Nephron progenitor cell (in vitro differentiated cells): ENCODE results near the gene CTXND1.

ENCODE experiments used
- DNase-seq: peaks from one replicate; pipeline ENCODE4 v3.0.0; 2021
- H3K27ac Mint-ChIP-seq: 2 replicates; pipeline ENCODE4 v1.8.0; 2021; ENCODE audit warnings: mild to moderate bottlenecking, moderate library complexity, mixed read lengths
- H3K27me3 Mint-ChIP-seq: 2 replicates; pipeline ENCODE4 v1.8.0; 2021; ENCODE audit warnings: mild to moderate bottlenecking, low read depth, mixed read lengths; ENCODE audit not compliant: poor library complexity
- H3K36me3 Mint-ChIP-seq: 2 replicates; pipeline ENCODE4 v1.8.0; 2021; ENCODE audit warnings: low read depth, mixed read lengths
- H3K4me1 Mint-ChIP-seq: 2 replicates; pipeline ENCODE4 v1.8.0; 2021; ENCODE audit warnings: mixed read lengths
- H3K4me3 Mint-ChIP-seq: 2 replicates; pipeline ENCODE4 v1.8.0; 2021; ENCODE audit warnings: mild to moderate bottlenecking, moderate library complexity, mixed read lengths
- H3K9me3 Mint-ChIP-seq: 2 replicates; pipeline ENCODE4 v1.8.0; 2021; ENCODE audit warnings: mild to moderate bottlenecking, moderate library complexity, mixed read lengths
- TF ChIP-seq, protein P1 (sequence below): fragments of 200-600 bp; sonication (generic); IDR thresholded peaks from 2 replicates; pipeline ENCODE4 v1.5.0; 2021; ENCODE audit warnings: antibody characterized with exemption

The CTXND1 gene

GRCh38 chr15:80242132-80242769 lies 9.8 kb downstream of the CTXND1 start:
- peak; percentile 20 for DNase-seq
- H3K4me1 Mint-ChIP-seq, result peaks cover 18% of the 10 kb centered on the region
- H3K27ac Mint-ChIP-seq, result no peak overlapping the region
- no peak overlapping the region for H3K4me3 Mint-ChIP-seq
- H3K27me3 Mint-ChIP-seq, result peaks cover 38% of the 10 kb centered on the region
- TF ChIP-seq, protein P1, sequence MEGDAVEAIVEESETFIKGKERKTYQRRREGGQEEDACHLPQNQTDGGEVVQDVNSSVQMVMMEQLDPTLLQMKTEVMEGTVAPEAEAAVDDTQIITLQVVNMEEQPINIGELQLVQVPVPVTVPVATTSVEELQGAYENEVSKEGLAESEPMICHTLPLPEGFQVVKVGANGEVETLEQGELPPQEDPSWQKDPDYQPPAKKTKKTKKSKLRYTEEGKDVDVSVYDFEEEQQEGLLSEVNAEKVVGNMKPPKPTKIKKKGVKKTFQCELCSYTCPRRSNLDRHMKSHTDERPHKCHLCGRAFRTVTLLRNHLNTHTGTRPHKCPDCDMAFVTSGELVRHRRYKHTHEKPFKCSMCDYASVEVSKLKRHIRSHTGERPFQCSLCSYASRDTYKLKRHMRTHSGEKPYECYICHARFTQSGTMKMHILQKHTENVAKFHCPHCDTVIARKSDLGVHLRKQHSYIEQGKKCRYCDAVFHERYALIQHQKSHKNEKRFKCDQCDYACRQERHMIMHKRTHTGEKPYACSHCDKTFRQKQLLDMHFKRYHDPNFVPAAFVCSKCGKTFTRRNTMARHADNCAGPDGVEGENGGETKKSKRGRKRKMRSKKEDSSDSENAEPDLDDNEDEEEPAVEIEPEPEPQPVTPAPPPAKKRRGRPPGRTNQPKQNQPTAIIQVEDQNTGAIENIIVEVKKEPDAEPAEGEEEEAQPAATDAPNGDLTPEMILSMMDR, result peak; percentile 60
- no peaks in the 10 kb centered on the region for H3K9me3 Mint-ChIP-seq
- H3K36me3 Mint-ChIP-seq, result no peaks in the 10 kb centered on the region

DNA sequence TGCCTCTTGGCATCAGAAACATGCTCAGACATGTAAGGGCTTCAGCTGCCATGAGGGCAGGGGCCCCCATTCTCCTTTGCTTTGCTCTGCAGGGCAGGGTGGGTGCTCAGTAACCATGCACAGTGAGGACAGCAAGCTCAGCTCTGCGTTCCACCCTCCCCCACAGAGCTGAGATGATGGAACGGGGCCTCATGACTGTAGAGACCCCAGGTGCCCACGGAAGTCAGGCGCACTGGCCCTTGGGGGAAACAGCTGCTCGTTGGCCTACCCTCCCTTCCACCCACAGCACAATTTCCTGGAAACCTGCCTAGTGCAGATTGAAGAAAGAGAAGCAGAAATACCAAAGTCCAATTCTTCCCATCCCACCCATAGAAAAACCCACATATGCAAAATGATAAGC lies 10.5 kb downstream of the CTXND1 start:
- Mint-ChIP-seq H3K27ac (no peak overlapping the region), H3K27me3 (peaks cover 31% of the 10 kb centered on the region), H3K4me3 (no peak overlapping the region), H3K36me3 (no peaks in the 10 kb centered on the region), H3K9me3 (no peaks in the 10 kb centered on the region), H3K4me1 (peaks cover 14% of the 10 kb centered on the region)
- TF ChIP-seq, protein P1, result no peak
- no peak for DNase-seq

- Mint-ChIP-seq H3K36me3 (no peaks in the 10 kb centered on the region), H3K27me3 (peaks cover 30% of the 10 kb centered on the region), H3K9me3 (no peaks in the 10 kb centered on the region), H3K27ac (no peak overlapping the region), H3K4me1 (peaks cover 14% of the 10 kb centered on the region), H3K4me3 (no peak overlapping the region)
- TF ChIP-seq, protein P1, result no peak
- no peak for DNase-seq
Observed at GRCh38 chr15:80240276-80240675, 11.7 kb downstream of the CTXND1 start.

DNA sequence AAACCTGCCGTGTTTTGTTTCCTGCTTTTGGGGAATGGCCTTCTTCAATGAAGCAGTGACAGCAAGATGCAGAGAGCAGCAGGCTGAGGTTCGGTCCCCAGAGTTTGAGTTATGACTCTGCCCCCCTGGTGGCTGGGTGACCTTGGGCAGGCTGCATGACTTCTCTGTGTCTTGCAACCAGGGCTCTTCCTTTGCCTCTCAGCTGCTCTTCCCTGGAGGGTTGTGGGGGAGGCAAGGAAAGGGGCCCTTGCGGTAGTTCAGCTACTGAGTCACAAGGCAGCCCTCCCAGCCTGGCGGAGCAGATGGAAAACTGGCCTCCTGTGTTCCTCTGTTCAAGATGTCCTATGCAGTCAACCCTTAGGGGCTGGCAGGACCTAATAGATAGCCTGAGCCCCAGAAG lies 17.1 kb downstream of the CTXND1 start:
- Mint-ChIP-seq H3K4me3 (no peak overlapping the region), H3K27me3 (peaks cover 25% of the 10 kb centered on the region), H3K36me3 (no peaks in the 10 kb centered on the region), H3K27ac (no peak overlapping the region), H3K9me3 (no peaks in the 10 kb centered on the region), H3K4me1 (peaks cover 35% of the 10 kb centered on the region)
- DNase-seq, result peak; percentile 39
- TF ChIP-seq, protein P1, result peak; percentile 38

- peak overlapping the region; percentile 57 for H3K4me3 Mint-ChIP-seq
- H3K27ac Mint-ChIP-seq, result peak overlapping the region; percentile 96
- H3K27me3 Mint-ChIP-seq, result peaks cover 29% of the 10 kb centered on the region
Observed at GRCh38 chr15:80233581-80233980, 18.4 kb downstream of the CTXND1 start.

More at GRCh38 chr15:80233581-80233980, 18.4 kb downstream of the CTXND1 start:
- TF ChIP-seq, protein P1, result no peak
- Mint-ChIP-seq H3K9me3 (no peaks in the 10 kb centered on the region), H3K36me3 (no peaks in the 10 kb centered on the region), H3K4me1 (peaks cover 35% of the 10 kb centered on the region)
- peak; percentile 56 for DNase-seq
